Stimulated activated CD4-positive, alpha-beta T cell treated with anti-CD3 and anti-CD28 coated beads, Interleukin-4, amount 100 ng/mL, for 1 hour (primary cell): ENCODE measurements around the gene CACNA2D1.

Experiments used
- DNase-seq: peaks from one replicate; pipeline ENCODE4 v3.0.0-alpha.2; 2020

Gene CACNA2D1

DNA sequence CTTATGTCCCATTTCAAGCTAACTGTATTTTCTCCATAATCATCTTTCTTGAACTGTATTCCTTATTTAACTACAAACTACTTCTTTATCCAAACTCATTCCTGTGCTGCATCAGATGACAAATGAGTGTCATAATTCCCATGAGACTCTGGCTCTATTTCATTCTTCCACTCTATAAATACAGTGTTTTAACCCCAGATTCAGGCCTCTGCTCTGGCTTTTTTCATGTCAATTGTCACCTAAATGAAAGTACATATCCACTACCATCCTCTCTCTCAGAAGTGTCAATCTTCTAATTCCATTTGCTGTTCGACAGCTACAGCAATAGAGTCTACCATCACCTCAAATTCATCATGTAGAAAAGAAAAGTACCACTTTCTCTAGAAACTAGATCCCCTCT is 172.7 kb downstream of the CACNA2D1 start:
- DNase-seq: no peak

DNA sequence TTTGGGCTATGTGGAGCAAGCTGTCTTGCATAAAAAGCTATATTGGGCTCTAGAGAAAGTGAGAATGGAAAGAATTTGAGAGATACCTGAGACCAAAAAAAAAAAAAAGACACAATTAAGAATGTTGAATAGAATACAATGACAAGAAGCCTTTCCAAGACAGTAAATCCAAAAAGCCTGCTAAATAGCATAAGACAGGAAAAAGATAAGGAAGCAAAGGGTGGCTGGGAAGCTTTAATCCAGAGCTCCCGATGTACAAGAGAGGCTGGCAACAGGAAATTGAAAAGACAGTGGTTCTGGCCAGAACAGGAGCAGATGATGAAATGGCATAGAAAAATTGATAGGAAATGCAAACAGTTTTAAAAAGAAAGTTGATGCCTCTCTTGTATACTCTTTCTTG is 174.9 kb downstream of the CACNA2D1 start:
- no peak for DNase-seq

DNA sequence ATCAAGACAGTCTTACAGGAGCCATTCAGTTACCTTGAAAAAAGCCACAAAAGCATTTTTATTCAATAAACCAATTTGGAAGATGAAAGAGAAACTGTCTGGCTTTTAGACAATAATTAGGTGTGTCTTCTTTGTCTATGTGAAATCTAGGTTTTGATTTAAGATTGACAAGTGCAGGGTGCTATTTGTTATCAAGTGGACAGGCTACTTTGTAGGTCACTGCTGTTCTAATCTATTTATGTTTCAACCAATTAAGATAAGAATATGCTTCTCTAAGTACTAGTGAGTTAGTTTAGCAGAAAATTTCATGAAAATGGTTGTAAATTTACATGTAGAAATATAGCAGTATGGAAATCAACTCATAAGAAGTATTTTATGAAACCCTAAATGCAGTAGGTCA is 177.5 kb downstream of the CACNA2D1 start:
- DNase-seq: no peak

DNA sequence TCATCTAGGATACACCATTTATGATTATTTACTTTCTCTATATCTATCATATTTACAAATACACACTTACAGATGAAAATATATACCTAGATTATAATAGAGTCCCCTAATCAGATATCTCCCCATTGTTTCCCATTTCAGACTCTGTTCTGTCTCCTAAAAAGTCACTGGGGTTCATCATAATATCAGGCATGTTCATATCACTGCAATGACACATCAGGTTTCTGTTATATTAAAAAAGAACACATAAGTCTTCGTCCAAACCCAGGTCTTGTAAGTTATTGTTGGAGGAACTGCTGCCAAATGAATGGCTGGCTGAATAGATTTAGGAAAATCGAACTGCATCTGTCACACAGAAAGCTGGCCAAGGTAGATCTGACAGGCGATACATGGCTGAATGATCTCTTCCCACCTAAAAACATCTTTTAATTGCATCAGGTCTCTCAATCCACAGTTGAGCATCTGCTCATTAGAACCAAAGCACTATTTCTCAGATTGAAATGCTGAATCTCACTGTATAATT is 178.7 kb downstream of the CACNA2D1 start:
- DNase-seq: no peak

DNA sequence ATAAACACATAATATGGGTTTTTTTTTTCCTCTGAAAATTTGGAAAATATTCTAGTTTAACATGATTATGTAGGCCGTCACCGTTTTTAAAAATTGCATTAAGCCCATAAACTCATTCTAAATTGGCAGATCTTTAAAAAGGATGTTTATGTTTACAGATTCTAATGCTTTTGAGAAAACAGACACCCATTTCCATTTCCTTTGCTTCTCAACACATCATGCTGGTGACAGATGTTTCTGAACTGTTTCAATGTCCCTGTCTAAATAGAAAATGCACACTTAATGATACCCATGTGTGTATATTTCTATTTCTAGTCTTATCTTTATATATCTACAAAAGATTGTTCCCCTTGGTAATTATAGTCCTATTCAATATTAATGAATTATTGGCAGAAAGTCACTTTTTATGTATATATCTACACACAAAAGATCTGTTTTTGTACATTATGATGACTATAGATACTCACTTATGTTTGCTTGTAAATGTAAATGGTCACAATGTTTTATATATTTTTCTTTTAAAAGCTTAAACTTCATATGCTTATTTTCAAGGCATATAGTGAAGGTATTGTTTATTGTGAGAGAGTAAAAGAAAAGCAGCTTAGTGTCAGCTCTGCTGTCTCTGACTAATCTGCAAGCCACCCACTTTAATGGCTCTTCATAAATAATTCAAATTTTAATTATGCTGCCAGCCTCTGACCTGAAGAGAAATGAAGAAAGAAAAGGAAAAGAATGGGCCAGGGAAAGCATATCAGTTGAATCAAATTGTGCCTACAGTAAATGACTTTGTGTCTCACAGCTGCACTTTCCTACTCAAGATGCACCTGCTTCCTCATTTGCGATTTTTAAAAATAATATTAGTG is 179.4 kb downstream of the CACNA2D1 start:
- DNase-seq: no peak

DNA sequence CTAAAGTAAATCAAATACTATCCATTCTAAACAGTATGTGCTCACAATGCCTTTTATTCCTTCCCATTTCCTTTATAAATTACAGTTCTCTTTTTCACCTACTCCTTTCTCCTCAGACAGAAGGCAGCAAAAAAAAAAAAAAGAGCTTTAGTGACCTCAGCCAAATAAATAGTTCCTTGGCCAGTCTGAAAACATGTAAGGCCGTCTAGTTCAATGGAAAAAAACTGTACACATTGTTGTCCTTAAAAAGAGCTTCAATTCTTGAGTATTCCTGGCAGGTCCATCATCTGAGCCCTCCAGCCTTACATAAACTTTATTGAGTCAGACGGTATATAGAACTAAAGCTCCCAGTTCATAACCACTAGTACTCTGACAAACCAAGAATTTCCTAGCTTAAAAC is 185.4 kb downstream of the CACNA2D1 start:
- DNase-seq: no peak

DNA sequence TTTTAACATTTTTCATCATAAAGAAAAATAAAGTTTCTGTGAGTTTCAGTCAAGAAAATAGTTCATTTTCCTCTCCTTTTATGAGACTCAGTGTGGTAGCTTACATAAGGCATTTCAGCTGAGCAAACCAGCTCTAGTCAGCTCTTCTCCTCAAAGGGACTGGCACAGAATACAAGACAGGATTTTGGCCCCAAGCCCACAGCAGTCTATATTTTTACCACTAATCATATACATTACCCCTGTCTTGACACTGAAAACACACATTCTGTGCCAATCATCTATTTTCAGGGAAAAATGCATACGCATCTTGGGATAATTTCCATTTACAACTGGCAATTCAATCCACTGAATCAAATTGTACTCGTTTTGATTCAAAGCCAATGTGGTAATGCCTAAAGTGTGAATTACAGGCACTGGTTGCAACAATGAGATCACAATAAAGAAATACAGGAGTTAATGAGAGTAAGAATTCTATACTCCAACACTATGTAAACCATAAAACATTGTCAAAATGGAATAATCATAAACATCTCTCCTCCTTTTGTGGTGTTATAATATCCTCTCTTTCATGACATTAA is 186.4 kb downstream of the CACNA2D1 start:
- DNase-seq: no peak

DNA sequence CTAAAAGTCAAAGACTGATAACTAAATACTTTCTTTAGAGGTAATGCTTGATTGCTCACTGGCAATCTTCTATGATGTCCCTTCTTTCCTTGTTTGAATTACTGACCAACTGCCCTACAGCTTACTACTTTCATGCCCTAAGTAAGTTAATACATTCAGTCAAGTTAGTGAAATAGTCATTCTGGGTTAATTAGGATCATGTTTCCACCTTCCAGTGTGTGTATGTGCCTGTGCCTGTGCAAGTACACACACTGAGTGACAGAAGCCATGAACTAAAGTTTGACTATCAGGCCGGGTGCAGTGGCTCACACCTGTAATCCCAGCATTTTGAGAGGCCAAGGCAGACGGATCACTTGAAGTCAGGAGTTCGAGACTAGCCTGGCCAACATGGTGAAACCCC is 187.9 kb downstream of the CACNA2D1 start:
- no peak for DNase-seq

DNA sequence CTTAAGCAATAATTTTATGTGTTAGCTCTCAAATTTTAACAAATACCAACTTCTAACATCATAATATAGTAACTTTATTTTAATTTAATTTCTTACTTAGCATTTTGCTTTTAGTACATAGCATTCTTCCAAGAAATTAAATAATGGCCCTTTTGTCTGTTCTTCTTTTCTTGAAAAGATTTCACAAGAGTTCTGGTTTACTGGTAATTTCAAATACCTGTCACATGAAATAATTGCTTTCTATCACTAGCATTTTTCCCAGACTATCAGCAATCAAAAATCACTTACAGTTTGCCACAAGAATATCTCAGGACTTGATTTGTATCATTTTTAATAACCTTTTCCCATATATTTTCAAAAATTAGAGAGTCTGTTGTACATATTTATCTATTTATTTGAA is 193.0 kb downstream of the CACNA2D1 start:
- no peak for DNase-seq

DNA sequence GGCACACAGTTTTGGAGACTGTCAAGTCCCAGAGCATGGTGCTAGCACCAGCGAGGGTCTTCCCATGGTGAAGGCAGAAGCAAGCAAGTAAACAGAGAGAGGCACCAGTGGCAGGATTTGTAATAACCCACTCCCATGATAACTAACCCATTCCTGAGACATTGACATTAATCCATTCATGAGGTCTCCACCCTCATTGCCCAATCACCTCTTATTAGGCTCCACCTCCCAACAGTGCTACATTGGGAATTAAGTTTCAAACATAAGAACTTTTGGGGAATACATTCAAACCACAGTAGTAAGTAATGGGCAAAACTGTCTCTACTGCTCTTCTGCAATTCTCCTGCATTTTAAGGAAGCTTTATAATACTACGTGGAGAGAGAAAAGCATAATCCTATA is 193.6 kb downstream of the CACNA2D1 start:
- no peak for DNase-seq

DNA sequence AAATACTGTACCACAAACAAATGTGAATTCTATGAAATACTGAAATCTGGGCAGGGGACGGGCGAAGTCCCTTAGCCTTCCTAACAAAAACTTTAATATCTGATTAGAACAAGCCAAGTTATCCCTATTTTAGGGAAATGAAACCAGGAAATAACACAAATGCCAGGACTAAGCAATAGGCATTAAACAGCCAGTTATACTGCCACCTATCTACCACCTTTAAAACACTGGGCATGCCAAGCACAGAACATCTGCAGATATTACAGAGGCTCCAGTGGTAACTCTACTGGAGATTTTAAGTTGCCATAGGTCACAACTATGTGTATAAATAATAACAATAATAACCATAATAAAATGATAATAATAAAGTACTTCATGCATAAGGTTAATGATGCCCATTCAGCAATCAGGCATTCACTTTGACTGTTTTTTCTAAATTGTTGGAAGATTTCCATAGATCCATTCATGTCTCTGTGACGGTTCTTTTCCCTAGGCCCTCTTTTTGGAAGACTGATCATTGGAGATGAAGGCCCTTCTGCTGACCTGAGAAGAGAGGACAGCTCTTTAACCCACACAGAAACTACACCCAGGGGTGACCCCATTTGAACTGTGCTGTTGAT is 195.7 kb downstream of the CACNA2D1 start:
- DNase-seq: no peak

DNA sequence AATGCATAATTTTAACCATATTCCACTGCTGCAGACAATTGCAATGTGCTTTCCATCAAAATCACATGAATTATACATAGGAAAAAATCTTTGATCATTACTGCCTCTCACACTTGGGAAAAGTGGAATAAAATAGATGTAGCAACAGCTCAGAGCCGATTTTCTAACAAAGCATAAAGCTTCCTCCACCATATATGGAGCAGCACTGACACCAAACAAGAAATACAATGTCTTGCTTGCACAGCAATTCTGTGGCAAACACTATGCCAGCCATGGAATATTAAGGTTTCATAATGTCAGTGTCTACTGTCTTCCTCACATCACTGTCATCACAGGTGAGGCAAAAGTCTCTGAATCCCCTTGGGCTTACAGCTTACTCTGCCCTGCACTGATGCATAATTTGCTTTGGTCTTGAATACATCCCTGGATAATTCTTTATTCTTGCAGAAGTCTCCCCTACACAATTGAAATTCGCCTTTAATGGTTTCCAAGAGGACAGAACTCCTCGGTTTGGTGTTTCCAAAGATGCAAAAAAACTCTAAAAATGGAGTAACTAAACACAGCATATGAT is 198.5 kb downstream of the CACNA2D1 start:
- no peak for DNase-seq

DNA sequence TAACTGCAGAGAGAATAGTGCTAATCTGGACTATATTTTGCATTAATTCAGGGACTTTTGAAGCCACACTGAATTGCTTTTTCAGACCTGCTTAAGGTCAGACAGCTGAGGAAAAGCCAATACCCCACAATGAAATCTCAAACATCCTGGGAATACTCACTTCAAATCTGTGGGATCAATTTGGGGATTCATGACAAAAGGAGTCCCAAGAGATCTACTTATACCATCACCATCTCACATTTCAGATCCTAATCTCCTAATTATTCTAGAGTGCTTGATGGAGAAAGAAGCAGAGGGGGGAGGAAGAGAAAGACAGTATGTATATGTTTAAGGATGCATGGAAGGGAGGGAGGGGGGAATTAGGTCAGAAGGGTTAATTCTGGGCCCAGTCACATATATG is 202.2 kb downstream of the CACNA2D1 start:
- DNase-seq: no peak

DNA sequence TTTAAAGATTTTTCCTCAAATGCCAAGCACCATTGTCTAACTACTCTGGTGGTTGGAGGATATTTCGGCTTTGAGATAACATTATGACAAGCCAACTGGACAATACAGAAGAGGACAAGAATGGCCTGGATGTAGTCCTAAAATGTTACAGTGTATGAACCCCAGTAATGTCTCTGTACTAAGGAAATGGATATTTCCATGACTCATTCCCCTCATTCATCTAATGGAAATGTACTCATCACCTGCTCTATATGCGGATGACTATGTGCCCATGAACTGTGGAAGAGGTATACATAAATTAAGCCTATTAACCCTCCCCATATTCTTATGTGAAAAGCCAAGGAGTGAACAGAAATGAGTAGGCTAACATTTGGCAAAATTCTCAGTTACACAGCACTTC is 207.9 kb downstream of the CACNA2D1 start:
- DNase-seq: no peak

DNA sequence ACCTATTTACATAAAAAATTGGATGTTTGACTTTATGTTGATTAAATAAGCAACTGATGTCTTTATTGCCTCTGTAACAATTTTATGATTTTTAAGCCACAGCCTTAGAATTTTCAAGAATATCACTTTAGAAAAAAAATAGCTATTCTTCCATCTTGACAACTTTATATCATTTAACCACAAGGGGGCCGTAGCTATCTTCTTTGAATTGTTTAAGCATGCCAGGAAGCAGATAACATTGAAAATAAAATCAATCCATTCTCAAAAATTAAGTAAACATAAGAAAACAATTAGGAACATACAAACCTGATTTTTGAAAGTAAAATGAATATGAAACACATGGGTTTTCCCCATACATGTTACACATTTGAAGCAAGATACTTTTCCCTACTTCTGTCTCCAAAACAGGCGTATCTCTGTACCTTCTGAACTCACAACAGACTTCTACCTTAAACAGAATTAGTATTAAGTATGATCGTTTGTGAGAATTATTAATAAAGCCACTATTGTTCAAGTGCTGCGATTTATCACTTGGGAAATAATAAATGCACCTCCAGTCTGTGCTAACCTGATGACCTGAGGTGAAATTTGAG is 209.0 kb downstream of the CACNA2D1 start:
- no peak for DNase-seq

DNA sequence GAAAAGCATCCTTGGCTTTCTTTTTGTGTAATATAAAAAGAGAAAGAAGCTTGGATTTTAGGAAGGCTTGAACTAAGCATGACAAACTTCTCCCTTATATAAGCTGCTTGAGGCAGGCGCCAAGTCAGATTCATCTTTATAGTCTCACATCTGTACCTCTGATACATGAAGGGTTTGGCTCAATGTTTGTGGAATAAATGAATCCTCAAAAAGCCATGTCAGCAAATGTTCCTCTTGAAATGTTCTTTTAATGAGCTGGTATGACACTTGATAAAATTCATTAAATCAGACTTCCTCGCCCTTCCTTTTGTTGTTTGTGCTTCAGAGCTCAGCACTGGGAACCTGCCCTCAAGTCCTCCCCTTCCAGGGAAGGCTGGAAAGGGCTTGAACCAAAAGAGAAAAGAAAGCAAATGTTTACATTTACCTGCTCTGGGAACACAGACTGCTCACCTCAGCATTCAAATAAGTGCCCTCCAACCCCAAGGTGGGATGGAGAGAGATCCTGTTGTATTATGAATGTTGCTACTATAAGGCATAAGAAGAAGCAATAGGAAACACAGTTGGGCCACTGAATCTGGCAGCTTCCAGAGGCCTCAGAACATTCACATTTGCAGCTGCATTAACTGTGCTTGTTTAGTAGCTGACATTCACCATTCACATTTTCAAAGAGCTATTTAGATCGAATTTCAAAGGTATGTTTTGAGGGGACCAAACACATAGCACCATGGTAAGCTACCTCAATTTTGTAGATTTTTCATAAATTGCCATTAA is 212.6 kb downstream of the CACNA2D1 start:
- DNase-seq: no peak

DNA sequence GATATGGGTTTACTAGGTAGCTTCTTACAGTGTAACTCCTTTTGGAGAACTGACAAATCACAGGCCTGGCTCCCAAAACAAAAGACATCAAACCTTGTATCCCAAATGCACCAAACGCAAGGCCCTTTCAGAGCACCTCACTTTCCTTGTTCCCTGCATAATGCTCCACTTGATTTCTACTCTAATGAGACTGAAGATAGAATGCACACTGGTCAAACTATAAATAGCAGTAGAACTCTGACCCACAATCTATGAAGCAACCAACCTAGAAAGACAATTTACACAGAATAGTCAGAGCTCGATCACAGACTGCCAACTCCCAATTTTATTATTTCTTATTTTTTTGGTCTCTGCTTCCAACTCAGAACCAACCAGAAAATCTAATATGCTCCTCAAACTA is 214.4 kb downstream of the CACNA2D1 start:
- no peak for DNase-seq

DNA sequence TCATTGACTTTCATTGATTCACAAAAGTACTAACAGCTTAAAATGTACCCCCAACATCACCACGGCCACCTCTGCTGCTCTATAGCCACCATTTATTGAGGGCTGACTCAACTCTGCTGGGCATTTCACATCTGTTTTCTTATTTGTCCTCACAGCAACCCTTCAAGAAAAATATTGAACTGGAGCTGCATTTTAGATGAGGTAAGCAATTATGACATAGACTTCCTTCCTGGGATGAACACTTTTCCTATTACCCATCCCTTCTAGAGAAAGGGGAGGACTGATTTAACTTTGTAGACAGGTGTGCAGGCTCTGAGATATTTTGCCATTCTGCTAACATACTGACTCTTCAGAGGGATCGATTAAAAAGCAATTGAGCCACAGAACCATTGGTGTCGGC is 217.4 kb downstream of the CACNA2D1 start:
- DNase-seq: no peak

DNA sequence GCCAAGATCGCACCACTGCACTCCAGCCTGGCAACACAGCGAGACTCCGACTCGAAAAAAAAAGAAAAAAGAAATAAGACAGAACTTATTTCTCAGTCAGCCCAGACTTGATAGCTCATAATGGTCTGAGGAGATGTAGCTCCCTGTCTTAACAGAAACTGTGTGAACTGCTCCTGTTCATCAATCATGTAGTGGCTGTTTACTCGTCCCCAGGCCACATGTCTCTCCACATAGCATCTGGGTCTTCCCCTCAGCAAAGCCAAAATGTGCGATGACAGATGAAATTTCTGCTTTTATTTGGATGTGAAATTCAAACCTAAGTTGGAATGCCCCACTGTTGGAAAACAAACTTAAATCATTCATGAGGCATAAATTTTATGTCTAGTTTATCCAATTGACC is 219.0 kb downstream of the CACNA2D1 start:
- no peak for DNase-seq

DNA sequence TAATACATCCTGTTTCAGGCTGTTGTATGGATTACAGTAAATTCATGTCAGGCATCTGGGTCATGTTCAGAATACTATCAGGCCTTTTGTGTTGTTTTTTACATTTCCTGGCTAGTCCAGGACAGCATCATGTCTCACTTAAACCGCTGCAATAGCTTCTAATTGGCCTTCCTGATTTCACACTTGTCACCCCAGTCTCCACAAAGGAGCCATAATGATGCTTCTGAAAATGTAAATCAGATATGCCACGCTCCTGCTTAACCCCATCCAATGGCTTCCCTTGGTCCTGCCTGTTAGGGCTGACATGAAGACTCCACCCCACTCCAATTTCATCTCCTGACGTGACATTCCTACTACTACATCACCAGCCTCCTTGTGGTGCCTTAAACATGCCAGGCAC is 220.0 kb downstream of the CACNA2D1 start:
- no peak for DNase-seq

DNA sequence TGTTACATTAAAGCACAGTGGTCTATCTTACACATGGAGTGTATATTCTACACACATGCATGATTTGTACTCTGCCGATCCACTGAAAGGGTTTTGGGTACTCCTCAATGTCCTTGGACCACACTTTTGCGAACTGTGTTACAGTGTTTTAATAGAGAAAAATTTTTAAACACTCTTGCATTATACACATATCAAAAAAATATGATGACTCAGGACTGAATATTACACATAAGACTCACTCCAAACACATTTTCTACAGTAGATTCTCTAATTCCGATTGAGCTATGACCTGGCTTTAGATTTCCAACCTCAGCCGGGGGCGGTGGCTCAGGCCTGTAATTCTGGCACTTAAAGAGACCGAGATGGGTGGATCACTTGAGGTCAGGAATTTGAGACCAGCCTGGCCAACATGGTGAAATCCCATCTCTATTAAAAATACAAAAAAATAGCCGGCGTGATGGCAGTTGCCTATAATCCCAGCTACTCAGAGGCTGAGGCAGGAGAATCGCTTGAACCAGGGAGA is 222.4 kb downstream of the CACNA2D1 start:
- DNase-seq: no peak

DNA sequence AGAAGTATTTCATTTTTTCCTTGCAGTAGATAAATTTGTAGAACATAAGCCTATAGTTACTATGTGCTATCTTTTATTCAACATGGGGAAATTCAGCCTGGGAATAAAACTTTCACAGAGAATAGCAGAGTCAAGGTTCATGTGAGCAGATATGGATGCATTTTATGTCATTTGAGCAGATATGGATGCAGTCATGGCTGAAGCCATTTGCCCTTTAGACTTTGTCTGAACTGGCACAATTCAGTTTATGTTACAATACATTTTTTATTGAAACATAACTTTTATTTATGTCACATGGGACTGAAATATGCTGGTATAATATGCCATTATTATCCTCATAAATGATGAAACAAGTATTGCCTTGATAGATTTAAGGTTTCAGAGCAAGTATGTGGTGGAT is 231.1 kb downstream of the CACNA2D1 start:
- DNase-seq: no peak
